HCT116 (cell line): ENCODE results near the gene SERTAD4.

Source experiments
- CTCF ChIP-seq, 3 experiments: fragments of 200-600 bp in 1 of 3; sonication (generic) in 1 of 3; IDR thresholded peaks in 2 of 3; conservative IDR thresholded peaks in 1 of 3; 2 replicates each; pipeline ENCODE4 v1.5.1; 2012 to 2017; ENCODE audit warnings: low read depth in 2 of 3, low read length in 2 of 3, antibody characterized with exemption in 1 of 3, borderline replicate concordance in 1 of 3, control low read depth in 1 of 3, mild to moderate bottlenecking in 1 of 3, mixed read lengths in 1 of 3, mixed run types in 1 of 3, moderate library complexity in 1 of 3; ENCODE audit not compliant: insufficient read depth in 1 of 3
- EZH2 ChIP-seq: fragments of 200-600 bp; sonication (generic); IDR thresholded peaks from 2 replicates; pipeline ENCODE4 v1.6.1; 2017; ENCODE audit warnings: antibody characterized with exemption, mixed run types
- POLR2AphosphoS5 ChIP-seq: IDR thresholded peaks from 2 replicates; pipeline ENCODE4 v1.6.1; 2011; ENCODE audit warnings: mild to moderate bottlenecking, low read depth, low read length, moderate library complexity
- ZFX ChIP-seq: fragments of 450-650 bp; IDR thresholded peaks from 2 replicates; pipeline ENCODE4 v1.6.1; 2017

- TF ChIP-seq CTCF (IDR thresholded peaks at IDR 0.05 in 2 of 3, conservative IDR thresholded peaks at IDR 0.05 in 1 of 3; ENCODE audit: borderline replicate concordance in 1 of 3, insufficient read depth in 1 of 3, low read depth in 2 of 3, low read length in 2 of 3), result no peak
- no peak for TF ChIP-seq ZFX
- TF ChIP-seq POLR2AphosphoS5, result no peak
- no peak for TF ChIP-seq EZH2
Measured at GRCh38 chr1:210222340-210223006, 10.1 kb upstream of the SERTAD4 start.
